Activated CD4-positive, alpha-beta T cell treated with anti-CD3 and anti-CD28 coated beads, Interleukin-2, Interleukin-6, amounts not matched to agents 100 ng/mL and 50 ng/mL, durations not matched to agents 16 hours and 8 hours (primary cell): ENCODE data around the gene GNPTG.

Experiments used
- DNase-seq: peaks from one replicate; pipeline ENCODE4 v3.0.0-alpha.2; 2020

The GNPTG gene

DNA sequence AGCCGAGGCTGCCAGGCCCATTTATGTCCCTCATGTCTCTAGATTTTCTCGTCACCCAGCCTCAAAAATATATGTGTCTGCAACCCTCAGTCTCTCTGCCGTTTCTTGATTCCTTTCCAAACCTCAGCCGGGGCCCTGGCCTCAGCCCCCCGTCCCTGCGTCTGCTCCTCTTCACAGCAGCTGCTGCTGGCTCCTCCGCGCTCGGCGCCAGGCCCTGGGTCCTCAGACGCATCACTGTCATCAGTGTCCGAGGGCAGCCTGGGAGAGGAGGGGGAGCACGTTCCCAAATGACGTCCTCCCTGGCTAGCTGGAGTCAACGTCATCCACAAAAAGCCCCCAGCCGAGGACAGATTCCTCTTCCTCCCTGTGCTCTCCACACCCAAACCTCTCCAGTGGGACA lies 2.4 kb upstream of the GNPTG start:
- DNase-seq = no peak

- no peak for DNase-seq
Measured at GRCh38 chr16:1349951-1350350, 1.8 kb upstream of the GNPTG start.

DNA sequence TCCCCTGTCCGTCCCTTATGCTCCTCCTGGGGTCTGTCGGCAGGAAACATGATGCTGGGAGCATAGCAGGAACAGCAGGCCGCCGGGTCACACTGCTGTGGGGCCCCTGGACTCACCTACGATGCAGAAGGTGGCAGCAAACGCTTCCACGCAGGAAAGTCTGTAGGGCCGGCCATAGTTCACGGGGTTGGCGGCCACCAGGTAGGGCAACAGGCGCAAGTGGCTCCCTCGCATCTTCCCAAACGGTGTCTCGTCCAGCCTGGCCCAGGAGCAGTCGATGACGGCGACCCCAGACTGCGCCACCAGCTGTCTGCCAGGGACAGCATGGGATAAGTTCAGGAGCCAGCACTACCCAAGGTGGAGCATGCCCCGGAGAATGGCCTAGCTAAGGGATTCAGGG lies 1.0 kb upstream of the GNPTG start:
- DNase-seq = no peak

DNA sequence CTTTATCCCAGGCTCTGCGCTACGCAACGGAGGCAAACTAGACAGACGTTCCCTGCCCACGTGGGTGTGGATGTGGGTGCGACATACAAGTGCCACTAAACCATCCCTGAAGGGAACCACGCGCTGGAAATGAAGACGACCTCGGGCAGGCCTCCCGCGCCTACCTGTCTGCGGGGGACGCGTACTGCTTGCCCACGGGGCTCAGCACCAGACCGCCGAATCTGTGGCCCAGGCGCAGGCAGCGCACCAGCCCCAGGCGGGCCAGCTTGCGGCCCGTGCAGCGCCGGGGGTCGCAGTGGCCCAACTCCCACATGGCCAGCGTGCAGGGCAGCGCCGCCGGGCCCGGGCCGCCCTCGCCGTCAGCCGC lies 533 bp upstream of the GNPTG start:
- DNase-seq = no peak

- no peak for DNase-seq
Measured at GRCh38 chr16:1354815-1355540, 3.2 kb downstream of the GNPTG start.

- no peak for DNase-seq
Measured at GRCh38 chr16:1355591-1355990, 3.9 kb downstream of the GNPTG start.

DNA sequence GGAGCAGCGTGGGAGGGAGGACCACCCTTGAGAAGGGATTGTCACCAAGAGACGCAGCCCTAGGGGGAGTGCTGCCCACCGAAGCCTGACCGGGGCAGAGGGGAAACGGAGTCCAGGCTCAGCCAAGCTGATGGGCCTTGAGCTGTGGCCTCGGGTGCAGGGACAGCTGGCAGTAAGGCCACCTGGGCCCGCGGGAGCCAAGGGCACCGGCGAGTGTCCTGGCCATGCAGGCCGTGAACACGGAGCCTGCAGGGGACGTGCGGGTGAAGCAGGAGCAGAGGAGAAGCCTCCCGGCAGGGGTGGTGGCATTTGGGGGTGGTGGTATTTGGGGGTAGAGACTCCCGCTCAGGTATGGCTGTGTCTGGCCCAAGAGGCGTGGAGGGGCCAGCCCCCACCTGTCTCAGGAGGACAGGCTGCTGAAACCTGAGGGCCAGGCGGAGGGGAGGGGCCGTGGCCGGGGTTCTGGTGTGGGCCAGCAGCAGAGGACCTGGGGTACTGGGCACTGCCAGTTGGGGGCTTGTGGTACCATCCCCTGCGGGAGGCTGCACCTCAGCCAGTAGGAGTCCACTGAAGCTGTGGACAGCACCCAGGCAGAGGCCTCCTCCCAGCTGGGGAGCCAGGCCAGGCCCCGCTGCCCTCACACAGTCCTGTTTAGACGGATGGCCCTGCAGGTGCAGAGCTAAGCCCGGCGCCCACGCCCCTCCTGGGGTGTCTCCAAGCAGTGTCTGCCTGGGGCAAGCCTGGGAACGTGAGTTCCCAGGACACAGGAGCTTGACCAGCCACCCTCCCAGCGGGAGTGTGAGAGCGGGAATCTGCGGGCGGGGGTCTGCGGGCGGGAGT lies 4.5 kb downstream of the GNPTG start:
- no peak for DNase-seq

DNA sequence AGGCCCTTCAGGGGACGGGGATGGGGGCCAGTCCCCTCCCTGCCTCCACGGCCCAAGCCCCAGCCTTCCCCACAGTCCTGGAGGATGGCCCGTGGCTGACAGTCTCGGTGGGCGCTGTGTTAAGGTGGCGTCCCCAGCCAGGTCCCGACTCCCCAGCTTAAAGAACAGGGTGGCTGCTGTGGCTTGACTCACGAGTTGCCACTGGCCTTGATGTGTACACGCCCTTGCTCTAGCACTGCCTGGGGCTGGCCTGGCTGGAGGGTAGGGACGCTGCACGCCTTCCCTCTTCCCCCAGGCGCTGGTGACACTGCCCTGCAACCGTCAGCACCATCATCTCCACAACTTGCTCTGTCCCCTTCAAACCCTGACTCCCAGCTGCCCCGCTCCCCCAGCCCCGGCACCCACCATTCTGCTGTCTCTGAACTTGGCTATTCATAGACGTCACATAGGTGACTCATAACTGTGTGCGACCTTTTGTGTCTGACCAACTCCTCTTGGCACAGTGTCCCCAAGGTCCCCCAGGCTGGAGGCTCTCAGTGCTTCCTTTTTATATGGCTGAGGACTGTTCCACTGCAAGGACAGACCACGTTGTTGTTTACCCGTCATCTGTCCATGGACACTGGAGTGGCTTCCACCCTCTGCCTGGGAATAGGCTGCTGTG lies 6.3 kb downstream of the GNPTG start:
- DNase-seq = no peak

DNA sequence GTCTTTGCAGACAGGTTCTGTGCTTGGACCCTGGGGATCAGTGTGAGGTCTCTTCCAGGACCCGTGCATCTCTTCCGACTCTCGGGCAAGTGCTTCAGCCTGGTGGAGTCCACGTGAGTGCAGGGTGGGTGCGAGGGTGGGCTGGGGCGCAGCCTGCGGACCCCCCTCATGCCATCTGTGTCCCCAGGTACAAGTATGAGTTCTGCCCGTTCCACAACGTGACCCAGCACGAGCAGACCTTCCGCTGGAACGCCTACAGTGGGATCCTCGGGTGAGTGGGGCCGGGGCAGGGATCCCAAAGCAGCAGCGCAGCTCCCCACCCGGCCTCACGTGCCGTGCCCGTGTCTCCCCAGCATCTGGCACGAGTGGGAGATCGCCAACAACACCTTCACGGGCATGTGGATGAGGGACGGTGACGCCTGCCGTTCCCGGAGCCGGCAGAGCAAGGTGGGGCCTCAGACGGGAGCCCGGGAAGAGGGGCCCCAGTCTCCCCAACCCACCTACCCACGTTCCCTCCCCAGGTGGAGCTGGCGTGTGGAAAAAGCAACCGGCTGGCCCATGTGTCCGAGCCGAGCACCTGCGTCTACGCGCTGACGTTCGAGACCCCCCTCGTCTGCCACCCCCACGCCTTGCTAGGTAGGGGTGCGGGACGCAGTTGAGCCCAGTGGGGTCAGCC lies 10.1 kb downstream of the GNPTG start:
- no peak for DNase-seq

- no peak for DNase-seq
Measured at GRCh38 chr16:1362807-1363206, 11.1 kb downstream of the GNPTG start.

- peak; percentile 77 for DNase-seq
Measured at GRCh38 chr16:1363501-1364041, 11.8 kb downstream of the GNPTG start.

DNA sequence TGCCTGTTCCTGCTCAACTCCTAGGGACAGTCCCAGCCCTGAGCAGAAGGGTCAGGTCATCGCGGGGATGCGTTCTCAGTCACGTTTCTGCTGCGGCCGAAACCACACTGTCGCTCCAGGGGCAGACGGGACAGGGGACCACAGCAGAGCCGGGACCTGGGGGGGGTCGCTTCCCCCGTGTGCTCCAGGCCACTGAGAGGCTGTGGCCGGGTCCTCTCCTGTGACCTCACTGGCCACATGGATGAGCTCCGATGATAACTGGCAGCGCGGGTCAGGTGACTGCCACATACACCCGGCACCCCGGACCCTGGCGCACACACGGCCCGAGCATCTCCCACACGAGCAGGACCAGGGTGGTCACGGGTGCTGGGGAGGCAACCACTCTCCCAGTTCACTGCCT lies 12.8 kb downstream of the GNPTG start:
- DNase-seq = no peak

DNA sequence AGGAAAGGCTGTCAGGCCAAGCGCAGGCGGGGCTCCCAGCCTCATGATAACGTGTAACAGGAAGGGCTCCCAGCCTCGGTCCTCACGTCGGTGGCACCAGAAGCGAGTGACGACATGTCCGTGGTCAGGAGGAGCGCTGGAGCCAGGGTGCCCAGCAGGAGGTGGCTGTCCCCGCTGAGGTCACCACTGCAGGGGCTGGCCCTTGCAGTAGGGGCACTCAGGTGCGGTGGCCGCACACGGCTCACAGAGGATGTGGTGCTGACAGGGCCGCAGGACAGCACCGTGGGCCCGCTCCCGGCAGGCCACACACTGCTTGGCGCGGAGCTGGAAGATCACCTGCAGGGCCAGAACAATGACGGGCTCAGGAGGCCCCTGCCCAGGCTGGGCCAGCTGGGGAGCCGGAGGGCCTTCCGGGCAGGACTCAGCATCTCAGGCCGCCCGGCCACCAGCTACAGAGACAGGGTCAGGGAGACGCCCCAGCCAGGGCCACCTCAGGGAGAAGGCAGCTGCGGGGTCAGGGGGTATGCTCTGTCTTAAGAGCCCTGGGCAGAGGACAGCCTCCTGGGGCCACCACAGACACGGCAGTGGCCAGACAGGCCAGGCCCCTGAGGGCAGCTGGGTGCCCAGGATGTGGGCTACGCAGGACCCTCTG lies 14.5 kb downstream of the GNPTG start:
- DNase-seq = no peak

- no peak for DNase-seq
Measured at GRCh38 chr16:1366712-1367299, 15.1 kb downstream of the GNPTG start.

GRCh38 chr16:1367486-1368174 lies 15.9 kb downstream of the GNPTG start:
- no peak for DNase-seq

DNA sequence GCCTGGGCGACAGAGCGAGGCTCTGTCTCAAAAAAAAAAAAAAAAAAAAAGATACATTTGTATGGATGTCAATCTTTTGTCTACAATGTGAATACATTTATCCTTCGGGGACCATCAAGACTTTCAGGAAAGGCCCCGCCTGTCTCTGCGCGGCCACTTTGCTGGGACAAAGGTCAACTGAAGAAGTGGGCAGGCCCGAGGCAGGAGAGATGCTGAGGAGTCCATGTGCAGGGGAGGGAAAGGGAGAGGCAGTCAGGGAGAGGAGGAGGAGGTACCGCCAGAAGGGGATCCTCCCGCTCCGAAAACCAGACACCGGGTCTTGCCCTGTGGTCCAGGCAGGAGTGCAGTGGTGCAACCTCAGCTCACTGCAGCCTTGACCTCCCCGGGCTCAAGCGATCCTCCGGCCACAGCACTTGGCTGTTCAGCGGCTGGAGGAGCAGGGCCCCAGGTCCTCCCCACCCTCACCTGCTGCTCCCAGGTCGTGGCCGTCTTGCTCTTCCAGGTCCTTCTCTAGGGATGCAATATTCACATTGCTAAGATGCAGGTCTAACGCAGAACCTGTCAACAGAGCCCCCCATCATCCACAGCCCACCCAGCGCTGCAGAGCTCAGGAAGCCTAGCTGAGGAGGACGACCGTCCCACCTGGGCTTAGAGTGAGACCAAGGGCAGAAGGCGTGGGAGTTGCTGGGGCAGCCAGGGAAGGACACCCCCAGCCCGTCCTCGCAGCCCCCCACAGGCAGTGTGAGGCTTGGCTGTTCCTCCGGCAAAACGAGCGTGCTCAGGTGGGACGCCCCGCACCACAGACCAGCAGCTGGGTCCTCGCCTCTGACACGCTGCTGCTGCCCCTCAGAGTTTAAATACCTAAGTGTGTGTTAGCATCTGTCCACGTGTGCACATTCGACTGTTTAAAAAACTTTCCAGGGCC lies 19.6 kb downstream of the GNPTG start:
- no peak for DNase-seq

DNA sequence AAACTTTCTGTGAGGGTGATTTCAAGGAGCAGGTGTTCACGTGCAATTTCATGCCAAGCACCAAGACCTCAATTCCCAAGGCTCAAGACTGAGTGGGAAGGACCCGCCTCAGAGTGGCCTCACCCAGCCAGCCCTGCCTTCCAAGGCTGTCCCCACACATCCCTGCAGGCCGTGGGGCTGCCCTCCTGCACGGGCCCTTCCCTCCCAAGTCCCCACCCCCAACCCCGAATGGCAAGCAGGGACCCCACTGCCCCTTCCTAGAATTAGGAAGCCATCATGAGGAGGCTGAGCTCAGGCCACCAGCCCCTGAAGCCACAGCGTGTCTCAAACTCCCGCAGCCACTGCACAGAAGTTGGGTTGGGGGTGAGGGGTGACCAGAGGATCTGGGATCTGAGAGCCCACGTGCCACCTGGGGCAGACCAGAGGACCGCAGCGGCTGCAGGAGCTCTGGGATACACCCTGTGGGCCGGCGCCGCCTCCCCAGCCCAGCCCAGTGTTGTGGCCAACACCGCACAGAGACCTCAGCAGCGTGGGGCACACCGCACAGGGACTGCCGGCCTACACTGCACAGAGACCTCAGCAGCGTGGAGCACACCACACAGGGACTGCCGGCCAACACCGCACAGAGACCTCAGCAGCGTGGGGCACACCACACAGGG lies 20.7 kb downstream of the GNPTG start:
- DNase-seq = no peak

DNA sequence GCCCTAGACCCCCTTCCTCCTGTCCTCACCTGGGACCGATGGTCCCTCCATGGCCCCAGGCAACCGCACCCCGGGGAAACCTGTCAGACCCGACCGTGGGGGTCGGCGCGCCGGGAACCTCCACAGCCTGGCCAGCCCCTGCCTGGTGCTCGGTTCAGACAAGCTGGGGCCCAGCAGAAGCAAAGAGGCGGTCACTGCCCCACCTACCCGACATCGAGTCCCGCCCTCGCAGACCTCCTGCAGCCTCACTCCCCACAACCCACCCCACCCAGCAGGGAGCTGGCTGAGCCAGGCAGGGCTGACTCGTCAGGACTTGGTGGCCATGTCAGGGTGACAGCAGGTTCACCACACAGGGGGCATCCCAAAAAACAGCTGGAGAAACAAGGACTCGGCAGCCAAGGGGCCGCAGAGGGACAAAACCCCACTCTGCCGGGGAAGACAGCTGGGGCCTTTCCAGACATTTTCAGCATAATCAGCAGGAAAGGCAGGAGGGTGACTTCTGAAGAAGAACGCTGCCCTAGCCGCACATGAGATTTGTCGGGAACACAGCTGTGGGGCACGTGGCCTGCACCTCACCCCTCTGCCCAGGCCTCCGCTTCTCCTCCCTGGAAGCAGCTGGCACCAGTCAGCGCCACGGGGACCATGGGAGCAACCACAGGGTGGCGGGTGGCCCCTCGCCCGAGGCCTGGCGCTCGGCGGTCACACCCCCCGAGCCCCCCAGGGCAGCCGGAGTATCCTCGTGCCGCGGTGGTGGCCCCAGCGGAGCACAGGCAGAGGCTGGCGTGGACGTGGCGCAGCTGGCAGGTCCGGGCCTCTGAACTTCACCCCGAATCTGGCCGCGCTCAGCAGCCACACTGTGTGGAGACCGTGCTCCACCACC lies 22.9 kb downstream of the GNPTG start:
- DNase-seq = no peak

DNA sequence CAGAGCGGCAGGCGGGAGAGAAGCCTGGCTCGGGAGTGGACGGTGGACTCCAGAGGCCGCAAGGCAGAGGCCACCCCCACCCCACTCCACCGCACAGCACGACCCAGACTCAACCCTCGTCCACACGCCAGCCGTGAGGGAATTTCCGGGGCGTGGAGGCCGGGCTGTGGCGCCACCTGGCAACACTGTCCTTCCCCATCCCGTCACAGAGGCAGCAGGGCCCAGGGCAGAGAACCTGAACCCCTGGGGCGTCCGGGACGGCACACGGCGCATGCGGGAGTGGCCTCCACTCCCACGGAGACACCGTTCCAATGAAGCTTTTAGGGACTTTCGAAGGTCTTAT lies 23.5 kb downstream of the GNPTG start:
- DNase-seq = no peak
